Fibroblast of upper back skin (primary cell): Measurements from ENCODE around the gene NR5A1.

Source experiments
- DNase-seq: peaks from one replicate; pipeline ENCODE4 v3.0.0-alpha.2; 2013

NR5A1 gene

GRCh38 chr9:124479947-124480620 is 27.1 kb downstream of the NR5A1 start:
- DNase-seq: no peak

- no peak for DNase-seq
These were observed 27.8 kb downstream of the NR5A1 start for GRCh38 chr9:124479371-124479770.

GRCh38 chr9:124478354-124478753 is 28.8 kb downstream of the NR5A1 start:
- DNase-seq: no peak

- no peak for DNase-seq
These were observed 29.4 kb downstream of the NR5A1 start for GRCh38 chr9:124477648-124478285.

- no peak for DNase-seq
These were observed 30.0 kb downstream of the NR5A1 start for GRCh38 chr9:124477211-124477647.

- no peak for DNase-seq
These were observed 31.1 kb downstream of the NR5A1 start for GRCh38 chr9:124475868-124476690.

- no peak for DNase-seq
These were observed 31.9 kb downstream of the NR5A1 start for GRCh38 chr9:124475158-124475867.

- no peak for DNase-seq
These were observed 33.0 kb downstream of the NR5A1 start for GRCh38 chr9:124474151-124474550.

GRCh38 chr9:124473310-124473709 is 33.9 kb downstream of the NR5A1 start:
- DNase-seq: no peak

GRCh38 chr9:124472770-124473169 is 34.4 kb downstream of the NR5A1 start:
- no peak for DNase-seq

GRCh38 chr9:124471761-124472160 is 35.4 kb downstream of the NR5A1 start:
- no peak for DNase-seq

GRCh38 chr9:124470726-124471125 is 36.5 kb downstream of the NR5A1 start:
- DNase-seq: no peak

- no peak for DNase-seq
These were observed 36.9 kb downstream of the NR5A1 start for GRCh38 chr9:124470306-124470705.

- DNase-seq: no peak
These were observed 38.0 kb downstream of the NR5A1 start for GRCh38 chr9:124469011-124469832.

- DNase-seq: no peak
These were observed 39.0 kb downstream of the NR5A1 start for GRCh38 chr9:124468061-124468740.

GRCh38 chr9:124467410-124468060 is 39.7 kb downstream of the NR5A1 start:
- no peak for DNase-seq

GRCh38 chr9:124465736-124466135 is 41.5 kb downstream of the NR5A1 start:
- DNase-seq: no peak

GRCh38 chr9:124462739-124463138 is 44.5 kb downstream of the NR5A1 start:
- no peak for DNase-seq

GRCh38 chr9:124458441-124458840 is 48.8 kb downstream of the NR5A1 start:
- no peak for DNase-seq

- no peak for DNase-seq
These were observed 49.2 kb downstream of the NR5A1 start for GRCh38 chr9:124457887-124458431.
